Panc1 (cell line): Measurements from ENCODE around the gene THAP8. TPM values are rescaled to one million over a fixed set of nuclear protein-coding genes. Genes with fewer than 3 reads are reported as not detected.
A peak's percentile ranks its signal among the peaks of the same experiment; 100 is the strongest.

ENCODE experiments used
- ATAC-seq: fragments of 200-7000 bp; cut with Tn5 transposase; 2 replicates; pipeline ENCODE4 v1.9.1; 2020; ENCODE audit warnings: mild to moderate bottlenecking, moderate library complexity
- BruUV-seq: library from RNA; stranded (reverse); fragments of 400-500 nt; replicated peaks from 2 replicates; lab custom pipeline; 2021; lab: Mats Ljungman, UMichigan
- CTCF ChIA-PET: fragments of 300-600 bp; sonication (Branson Sonifier 250); formaldehyde crosslinking; loops from one replicate; lab custom pipeline; 2022; ENCODE audit warnings: antibody characterized with exemption; lab: Charles Lee
- POLR2A ChIA-PET: fragments of 300-600 bp; sonication (Branson Sonifier 250); formaldehyde crosslinking; loops from one replicate; lab custom pipeline; 2022; ENCODE audit warnings: antibody characterized with exemption; lab: Charles Lee
- DNase-seq: peaks from one replicate; pipeline ENCODE4 v3.0.0-alpha.2; 2010; ENCODE audit warnings: low read depth, low spot score
- H3K27ac ChIP-seq: 2 replicates; pipeline ENCODE4 v1.5.1; 2011; ENCODE audit warnings: mild to moderate bottlenecking, low read length, inconsistent platforms
- H3K27me3 ChIP-seq: fragments of 200-500 bp; sonication (Bioruptor generic); 2 replicates; pipeline ENCODE4 v1.6.0; 2014; ENCODE audit warnings: low read length, inconsistent platforms; ENCODE audit not compliant: control insufficient read depth, insufficient read depth
- H3K36me3 ChIP-seq: fragments of 200-500 bp; sonication (Bioruptor generic); 2 replicates; pipeline ENCODE4 v1.5.1; 2014; ENCODE audit warnings: inconsistent platforms, mild to moderate bottlenecking, low read length, moderate library complexity; ENCODE audit not compliant: control insufficient read depth, insufficient read depth
- H3K4me1 ChIP-seq: 2 replicates; pipeline ENCODE4 v1.5.1; 2011; ENCODE audit warnings: inconsistent platforms, mild to moderate bottlenecking, low read length, moderate library complexity; ENCODE audit not compliant: control insufficient read depth, insufficient read depth
- H3K4me3 ChIP-seq, 2 experiments: 2 replicates each; pipeline ENCODE4 v1.5.1; 2011 to 2012; ENCODE audit warnings: low read depth in 2 of 2, low read length in 2 of 2, mild to moderate bottlenecking in 2 of 2, inconsistent platforms in 1 of 2, moderate library complexity in 1 of 2
- H3K9me3 ChIP-seq: fragments of 200-500 bp; sonication (Bioruptor generic); 2 replicates; pipeline ENCODE4 v1.5.1; 2014; ENCODE audit warnings: low read depth, mild to moderate bottlenecking, inconsistent platforms, low read length, moderate library complexity; ENCODE audit not compliant: control insufficient read depth, insufficient read depth
- CTCF ChIP-seq: fragments of 450-650 bp; IDR thresholded peaks from 2 replicates; pipeline ENCODE4 v1.5.1; 2017; ENCODE audit warnings: mild to moderate bottlenecking
- POLR2AphosphoS5 ChIP-seq: IDR thresholded peaks from 2 replicates; pipeline ENCODE4 v1.6.1; 2012; ENCODE audit warnings: mild to moderate bottlenecking, low read depth, low read length, moderate library complexity
- REST ChIP-seq, 2 experiments: IDR thresholded peaks; 2 replicates each; pipeline ENCODE4 v1.6.1; 2011 to 2012; ENCODE audit warnings: low read depth in 2 of 2, control low read depth in 1 of 2, low read length in 1 of 2, mild to moderate bottlenecking in 1 of 2, moderate library complexity in 1 of 2; ENCODE audit not compliant: insufficient read depth in 1 of 2
- SIN3A ChIP-seq: IDR thresholded peaks from 2 replicates; pipeline ENCODE4 v1.6.1; 2012; ENCODE audit warnings: low read depth, mild to moderate bottlenecking, low read length, moderate library complexity, borderline replicate concordance; ENCODE audit not compliant: insufficient read depth
- TCF7L2 ChIP-seq: IDR thresholded peaks from 2 replicates; pipeline ENCODE4 v1.6.1; 2011; ENCODE audit warnings: mild to moderate bottlenecking, low read depth, low read length, inconsistent platforms
- in situ Hi-C: cut with HindIII; loops from 2 replicates; pipeline ENCODE4 v1.10.0; 2016; ENCODE audit warnings: low sequenced_read_pairs, low pct_unique_long_range_greater_than_20kb
- intact Hi-C: fragments of 100-400 bp; cut with micrococcal nuclease; formaldehyde crosslinking; loops from one replicate; pipeline ENCODE4 v1.10.0; 2022; ENCODE audit not compliant: unreplicated experiment
- total RNA-seq: library from RNA; stranded (reverse); gene quantifications from one replicate; pipeline ENCODE4 v1.2.1, GENCODE V29; 2021; ENCODE audit not compliant: unreplicated experiment

THAP8 gene
- total RNA-seq, 1 experiment from 2014 or later, result 9.6 TPM

- Histone ChIP-seq H3K9me3 (no peaks in the 10 kb centered on the region), H3K4me3 (no peak overlapping the region), H3K27me3 (no peaks in the 10 kb centered on the region), H3K27ac (no peak overlapping the region), H3K4me1 (peaks cover 4% of the 10 kb centered on the region; the same call in 1 of the 2 replicates), H3K36me3 (no peaks in the 10 kb centered on the region)
- no TSS peak for BruUV-seq
- intact Hi-C loops (no loop called here), in situ Hi-C loops (no loop called here)
- DNase-seq, result no peak
- no peak for ATAC-seq
- TF ChIP-seq SIN3A, result no peak
- no peak for TF ChIP-seq POLR2AphosphoS5
- TF ChIP-seq TCF7L2, result no peak
- no peak for TF ChIP-seq CTCF
- TF ChIP-seq REST (IDR thresholded peaks at IDR 0.05; ENCODE audit: insufficient read depth in 1 of 2, low read depth in 2 of 2, low read length in 1 of 2), result no peak
- POLR2A ChIA-PET, result interaction anchor here (0.6 kb wide), 1 partner anchor 186 kb away, joined by 3 read pairs; no protein-coding TSS in a partner anchor
- CTCF ChIA-PET, result interaction anchor here (0.6 kb wide), 1 partner anchor 69 kb away, joined by 5 read pairs; no protein-coding TSS in a partner anchor
Observed at GRCh38 chr19:36031308-36031707, 22.8 kb downstream of the THAP8 start.

- Histone ChIP-seq H3K27me3 (no peaks in the 10 kb centered on the region), H3K27ac (no peak overlapping the region), H3K4me3 (no peak overlapping the region), H3K9me3 (no peaks in the 10 kb centered on the region), H3K36me3 (no peaks in the 10 kb centered on the region), H3K4me1 (peaks cover 4% of the 10 kb centered on the region; the same call in 1 of the 2 replicates)
- ChIA-PET CTCF (interaction anchor here (0.6 to 0.7 kb wide), 3 partner anchors 29 to 88 kb away, joined by 3 to 8 read pairs (median 5); no protein-coding TSS in a partner anchor), POLR2A (interaction anchor here (0.6 kb wide), 1 partner anchor 20 kb away, joined by 3 read pairs; no protein-coding TSS in a partner anchor)
- DNase-seq, result no peak
- no TSS peak for BruUV-seq
- intact Hi-C loops (no loop called here), in situ Hi-C loops (no loop called here)
- TF ChIP-seq TCF7L2 (no peak), POLR2AphosphoS5 (no peak)
- ATAC-seq, result peak; percentile 82
Observed at GRCh38 chr19:36030264-36031148, 23.6 kb downstream of the THAP8 start.
